Loucy (cell line): ENCODE measurements around the gene CORO2A.

Source experiments
- EZH2phosphoT487 ChIP-seq: fragments of 200-600 bp; IDR thresholded peaks from 2 replicates; pipeline ENCODE4 v1.6.1; 2018; ENCODE audit warnings: antibody characterized with exemption, mild to moderate bottlenecking, moderate library complexity, borderline replicate concordance
- TF ChIP-seq, protein P1 (sequence below): fragments of 200-600 bp; sonication (generic); conservative IDR thresholded peaks from 2 replicates; pipeline ENCODE4 v1.5.1; 2014; ENCODE audit warnings: mild to moderate bottlenecking, antibody characterized with exemption, low read length

DNA sequence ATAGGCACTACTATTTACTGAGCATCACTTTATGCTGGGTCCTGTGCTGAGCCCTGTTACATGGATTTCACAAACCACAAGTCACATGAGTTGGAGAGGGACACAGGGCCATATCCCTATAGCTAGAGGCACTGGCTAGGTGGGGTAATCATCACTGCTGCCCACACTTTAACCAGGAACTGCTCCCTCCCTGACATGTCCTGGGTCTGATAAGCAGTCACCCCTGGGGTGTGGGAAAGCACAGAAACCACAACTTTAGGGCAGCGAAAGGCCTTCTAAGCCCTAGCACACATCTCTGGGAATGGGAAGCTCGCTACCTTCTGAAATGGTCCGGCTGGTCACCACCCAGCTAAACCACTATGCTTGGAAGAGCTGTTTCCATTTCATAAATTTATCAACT, 48.0 kb upstream of the CORO2A start:
- TF ChIP-seq, protein P1, sequence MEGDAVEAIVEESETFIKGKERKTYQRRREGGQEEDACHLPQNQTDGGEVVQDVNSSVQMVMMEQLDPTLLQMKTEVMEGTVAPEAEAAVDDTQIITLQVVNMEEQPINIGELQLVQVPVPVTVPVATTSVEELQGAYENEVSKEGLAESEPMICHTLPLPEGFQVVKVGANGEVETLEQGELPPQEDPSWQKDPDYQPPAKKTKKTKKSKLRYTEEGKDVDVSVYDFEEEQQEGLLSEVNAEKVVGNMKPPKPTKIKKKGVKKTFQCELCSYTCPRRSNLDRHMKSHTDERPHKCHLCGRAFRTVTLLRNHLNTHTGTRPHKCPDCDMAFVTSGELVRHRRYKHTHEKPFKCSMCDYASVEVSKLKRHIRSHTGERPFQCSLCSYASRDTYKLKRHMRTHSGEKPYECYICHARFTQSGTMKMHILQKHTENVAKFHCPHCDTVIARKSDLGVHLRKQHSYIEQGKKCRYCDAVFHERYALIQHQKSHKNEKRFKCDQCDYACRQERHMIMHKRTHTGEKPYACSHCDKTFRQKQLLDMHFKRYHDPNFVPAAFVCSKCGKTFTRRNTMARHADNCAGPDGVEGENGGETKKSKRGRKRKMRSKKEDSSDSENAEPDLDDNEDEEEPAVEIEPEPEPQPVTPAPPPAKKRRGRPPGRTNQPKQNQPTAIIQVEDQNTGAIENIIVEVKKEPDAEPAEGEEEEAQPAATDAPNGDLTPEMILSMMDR: no peak
- no peak for TF ChIP-seq EZH2phosphoT487
